ENCODE data around the gene IPO8.

DNA sequence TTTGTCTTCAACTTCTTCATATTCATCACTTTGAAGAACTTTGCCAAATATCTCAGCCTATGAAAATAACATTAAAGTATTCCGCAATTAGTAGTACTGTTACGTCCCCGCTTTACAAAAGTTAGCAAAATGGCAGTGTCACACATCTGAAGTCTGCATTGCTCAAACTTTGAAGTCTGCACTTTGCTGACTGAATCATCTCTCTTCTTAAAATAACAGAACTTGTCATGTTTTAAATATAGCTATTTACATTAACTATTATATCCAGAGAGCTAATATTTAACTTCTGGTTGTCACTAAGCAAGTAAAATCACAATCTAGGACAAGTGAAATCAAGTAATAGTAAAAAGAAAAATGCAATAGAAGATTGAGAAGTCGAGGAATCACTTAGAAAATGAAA is 34.5 kb downstream of the IPO8 start:
- TF ChIP-seq CTCF (conservative IDR thresholded peaks at IDR 0.05): no peak
- no peak for TF ChIP-seq EZH2 (IDR thresholded peaks at IDR 0.05; ENCODE audit: low read depth)
